Hindlimb muscle (tissue), 1 donor: ENCODE data around the gene DVL3. TPM values are rescaled to one million over a fixed set of nuclear protein-coding genes. Genes with fewer than 3 reads are reported as not detected.

ENCODE experiments used
- DNase-seq: peaks from one replicate; pipeline ENCODE4 v3.0.0-alpha.2; 2013
- polyA plus RNA-seq: library from polyadenylated mRNA; unstranded; fragments of 120-200 nt; gene quantifications from one replicate; pipeline ENCODE4 v1.2.1, GENCODE V29; 2013; ENCODE audit not compliant: insufficient read length

Gene DVL3
- polyA plus RNA-seq, 1 donor = 97.4 TPM

DNA sequence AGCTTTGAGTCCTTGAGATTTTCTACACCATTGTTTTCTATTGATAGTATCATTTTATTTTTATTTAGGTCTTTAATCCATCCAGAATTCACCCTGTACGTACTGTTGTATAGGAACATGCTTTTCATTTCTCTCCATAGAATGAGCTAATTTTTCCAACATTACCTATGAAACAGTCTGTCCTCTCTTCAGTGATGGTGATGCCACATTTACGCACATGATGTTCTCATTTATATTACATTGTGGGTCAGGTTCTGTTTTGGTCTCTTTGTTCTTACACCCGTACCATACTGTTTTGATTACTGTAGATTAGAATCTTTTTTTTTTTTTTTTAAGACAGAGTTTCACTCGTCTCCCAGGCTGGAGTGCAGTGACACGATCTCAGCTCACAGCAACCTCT lies 56.5 kb downstream of the DVL3 start:
- no peak for DNase-seq

DNA sequence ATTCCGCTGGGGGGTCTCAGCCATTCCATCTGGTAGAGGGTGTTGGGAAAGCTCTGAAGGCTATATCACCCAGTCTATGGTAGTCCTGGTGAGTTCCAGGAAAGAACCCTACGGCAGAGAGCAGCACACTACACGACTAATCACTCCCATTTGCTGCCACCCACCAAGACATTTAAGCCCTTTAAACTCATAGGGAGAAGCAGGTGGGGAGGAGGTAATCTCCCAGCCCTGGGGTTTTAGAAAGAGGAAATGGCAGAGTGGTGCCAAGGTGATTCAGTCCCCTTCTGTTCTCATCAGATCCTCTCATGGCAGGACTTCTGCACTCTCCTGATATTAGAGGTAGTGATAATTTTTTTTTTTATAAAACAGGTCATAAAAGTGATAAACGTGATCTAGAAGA lies 63.6 kb downstream of the DVL3 start:
- DNase-seq = no peak

DNA sequence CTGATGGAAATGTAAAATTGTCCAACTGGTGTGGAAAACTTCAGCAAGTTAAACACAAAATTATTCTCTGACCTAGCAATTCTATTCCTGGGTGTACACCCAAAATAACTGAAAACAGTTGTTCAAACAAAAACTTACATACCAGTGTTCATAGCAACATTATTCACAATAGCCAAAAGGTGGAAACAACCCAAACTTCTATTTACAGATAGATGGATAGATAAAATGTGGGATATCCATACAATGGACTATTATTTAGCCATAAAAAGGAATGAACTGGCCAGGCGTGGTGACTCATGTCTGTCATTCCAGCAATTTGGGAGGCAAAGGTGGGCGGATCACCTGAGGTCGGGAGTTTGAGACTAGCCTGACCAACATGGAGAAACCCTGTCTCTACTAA lies 67.3 kb downstream of the DVL3 start:
- DNase-seq = no peak

Other genes starting within 250 kb of the DVL3 start
- gene ABCC5, start 137.5 kb upstream of the DVL3 start, polyA plus RNA-seq = 28.1 TPM
- gene HTR3D, start 123.6 kb upstream of the DVL3 start, polyA plus RNA-seq = not detected
- gene HTR3C, start 102.3 kb upstream of the DVL3 start, polyA plus RNA-seq = not detected
- gene HTR3E, start 58.3 kb upstream of the DVL3 start, polyA plus RNA-seq = 0.14 TPM
- 41.3 TPM for gene EIF2B5, start 20.0 kb upstream of the DVL3 start, polyA plus RNA-seq
- 175 TPM for gene AP2M1, start 19.5 kb downstream of the DVL3 start, polyA plus RNA-seq
- 51.5 TPM for gene ABCF3, start 30.8 kb downstream of the DVL3 start, polyA plus RNA-seq
- 0.63 TPM for gene VWA5B2, start 74.2 kb downstream of the DVL3 start, polyA plus RNA-seq
- gene ALG3, start 93.6 kb downstream of the DVL3 start, polyA plus RNA-seq = 25.5 TPM
- 1.0 TPM for gene EEF1AKMT4, start 94.3 kb downstream of the DVL3 start, polyA plus RNA-seq
- gene CAMK2N2, start 106.2 kb downstream of the DVL3 start, polyA plus RNA-seq = not detected
- gene ECE2, start 120.6 kb downstream of the DVL3 start, polyA plus RNA-seq = not detected
- 169 TPM for gene PSMD2, start 143.9 kb downstream of the DVL3 start, polyA plus RNA-seq
- 197 TPM for gene EIF4G1, start 159.2 kb downstream of the DVL3 start, polyA plus RNA-seq
- gene FAM131A, start 182.2 kb downstream of the DVL3 start, polyA plus RNA-seq = 9.7 TPM
- gene CLCN2, start 206.2 kb downstream of the DVL3 start, polyA plus RNA-seq = 4.8 TPM
- 42.2 TPM for gene POLR2H, start 206.3 kb downstream of the DVL3 start, polyA plus RNA-seq
- 2.5 TPM for gene THPO, start 222.8 kb downstream of the DVL3 start, polyA plus RNA-seq
- 18.7 TPM for gene CHRD, start 224.7 kb downstream of the DVL3 start, polyA plus RNA-seq